ACHN (cell line): ENCODE results near the gene ETV2.
A peak's percentile ranks its signal among the peaks of the same experiment; 100 is the strongest.

Experiments
- DNase-seq: peaks from one replicate; pipeline ENCODE4 v3.0.0-alpha.2; 2015
- in situ Hi-C: cut with HindIII; loops from 2 replicates; pipeline ENCODE4 v1.10.0; 2017; ENCODE audit warnings: low sequenced_read_pairs, low pct_ligation_motif_present, low pct_unique_long_range_greater_than_20kb

Gene ETV2

GRCh38 chr19:35621708-35622107, 19.8 kb upstream of the ETV2 start:
- DNase-seq: no peak
- in situ Hi-C loops: no loop called here

- in situ Hi-C loops: no loop called here
These were observed 18.8 kb upstream of the ETV2 start for GRCh38 chr19:35622750-35623149.

GRCh38 chr19:35623327-35624010, 18.1 kb upstream of the ETV2 start:
- no peak for DNase-seq
- in situ Hi-C loops: no loop called here

More at GRCh38 chr19:35622750-35623149, 18.8 kb upstream of the ETV2 start:
- DNase-seq: no peak

GRCh38 chr19:35628264-35628564, 13.3 kb upstream of the ETV2 start:
- in situ Hi-C loops: no loop called here
- no peak for DNase-seq

GRCh38 chr19:35628565-35629331, 12.8 kb upstream of the ETV2 start, which contains the start of gene RBM42:
RBM42 (plus strand) TSS chr19:35629036; CDS start chr19:35629154, 118 bp downstream.
- peak; percentile 97 for DNase-seq
- in situ Hi-C loops: no loop called here

- in situ Hi-C loops: no loop called here
- no peak for DNase-seq
These were observed 12.3 kb upstream of the ETV2 start for GRCh38 chr19:35629332-35629633.

- in situ Hi-C loops: no loop called here
- no peak for DNase-seq
These were observed 7.7 kb upstream of the ETV2 start for GRCh38 chr19:35633727-35634440.

- in situ Hi-C loops: no loop called here
- no peak for DNase-seq
These were observed 4.9 kb upstream of the ETV2 start for GRCh38 chr19:35636651-35637050.

- in situ Hi-C loops: no loop called here
- DNase-seq: no peak
These were observed 4.4 kb upstream of the ETV2 start for GRCh38 chr19:35637165-35637564.

- in situ Hi-C loops: no loop called here
- no peak for DNase-seq
These were observed 2.3 kb upstream of the ETV2 start for GRCh38 chr19:35639321-35639639.

- in situ Hi-C loops: no loop called here
These were observed 1.7 kb upstream of the ETV2 start for GRCh38 chr19:35639863-35640262.

GRCh38 chr19:35642312-35642711, 767 bp downstream of the ETV2 start:
- in situ Hi-C loops: no loop called here
- DNase-seq: no peak

More at GRCh38 chr19:35639863-35640262, 1.7 kb upstream of the ETV2 start:
- DNase-seq: no peak

GRCh38 chr19:35642798-35643254, 1.3 kb downstream of the ETV2 start:
- DNase-seq: no peak
- in situ Hi-C loops: no loop called here

- peak; percentile 82 for DNase-seq
- in situ Hi-C loops: no loop called here
These were observed 2.0 kb downstream of the ETV2 start for GRCh38 chr19:35643255-35644205.

GRCh38 chr19:35644206-35644986, 2.9 kb downstream of the ETV2 start:
- in situ Hi-C loops: no loop called here
- peak; percentile 94 for DNase-seq

GRCh38 chr19:35644987-35645679, 3.6 kb downstream of the ETV2 start:
- DNase-seq: no peak
- in situ Hi-C loops: no loop called here

- DNase-seq: no peak
- in situ Hi-C loops: no loop called here
These were observed 4.4 kb downstream of the ETV2 start for GRCh38 chr19:35645680-35646511.
